HG03378 (cell line): ENCODE measurements around the gene GKN2.
"Not testable (repeated sequence)": the region's sequence is repeated elsewhere in the genome, so short reads cannot be mapped to it uniquely, and the experiment has no call there.

ENCODE experiments used
- ATAC-seq: cut with Tn5 transposase; IDR thresholded peaks from one replicate; pipeline ENCODE4 v1.9.1; 2021; ENCODE audit warnings: mild to moderate bottlenecking, moderate library complexity; ENCODE audit not compliant: unreplicated experiment

Gene GKN2

GRCh38 chr2:68964282-68964681 lies 11.6 kb upstream of the GKN2 start:
- no peak for ATAC-seq

GRCh38 chr2:68961380-68961779 lies 8.7 kb upstream of the GKN2 start:
- no peak for ATAC-seq

DNA sequence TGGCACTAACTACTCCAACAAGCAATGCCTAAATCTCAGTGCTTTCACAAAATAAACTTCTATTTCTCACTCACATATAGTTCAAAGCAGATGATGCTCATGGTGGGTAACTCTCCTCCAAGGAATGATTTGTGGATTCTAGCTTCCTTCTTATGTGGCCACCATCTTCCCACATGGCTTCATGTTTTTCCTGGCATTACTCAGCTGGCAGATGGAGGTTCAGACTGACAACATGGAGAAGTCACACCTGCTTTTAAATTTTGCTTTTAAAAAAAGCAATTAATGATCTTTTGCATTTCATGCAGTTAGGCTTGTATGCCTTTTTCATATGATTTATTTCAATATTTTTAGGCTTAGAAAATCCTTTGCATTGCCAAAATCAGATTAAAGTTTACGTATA lies 6.3 kb upstream of the GKN2 start:
- ATAC-seq = no peak

GRCh38 chr2:68955432-68955831 lies 2.7 kb upstream of the GKN2 start:
- not testable (repeated sequence) for ATAC-seq

DNA sequence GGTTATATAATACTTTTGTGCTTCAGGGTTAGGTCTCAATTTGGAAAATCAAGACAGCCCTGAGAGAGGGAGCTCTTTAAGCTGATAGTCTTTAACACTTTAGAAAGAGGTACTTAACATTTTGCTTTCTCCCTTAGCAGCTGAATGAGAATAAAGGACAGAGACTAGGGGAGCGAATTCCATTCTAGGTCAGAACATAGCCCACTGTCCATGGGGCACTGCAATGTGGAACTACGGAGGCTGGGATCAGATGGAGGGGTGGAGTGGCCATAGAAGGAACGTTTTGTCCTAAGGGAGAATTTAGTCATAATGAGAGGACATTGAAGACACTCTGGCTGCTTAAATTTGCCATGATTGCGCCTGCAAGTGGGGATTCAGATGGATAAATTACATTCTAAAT lies 794 bp downstream of the GKN2 start:
- no peak for ATAC-seq

DNA sequence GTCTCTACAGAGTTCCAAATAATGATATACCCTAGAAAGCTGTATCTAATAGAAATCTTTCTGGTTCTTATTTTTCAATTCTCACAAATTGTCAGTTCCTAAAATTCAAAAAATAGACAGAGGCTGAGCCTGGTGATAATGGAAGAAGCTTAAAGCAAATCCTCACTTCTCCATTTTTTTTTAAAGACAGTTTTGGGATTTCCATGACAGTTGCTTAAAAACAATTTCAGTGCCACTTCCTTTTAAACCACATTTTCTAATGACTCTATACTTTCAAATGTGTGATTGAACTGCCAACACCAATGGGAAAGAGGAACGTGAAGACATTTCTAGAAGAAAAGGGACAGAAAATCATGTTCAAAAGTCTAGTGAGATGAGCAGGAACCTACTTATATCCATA lies 4.0 kb downstream of the GKN2 start:
- ATAC-seq = no peak

DNA sequence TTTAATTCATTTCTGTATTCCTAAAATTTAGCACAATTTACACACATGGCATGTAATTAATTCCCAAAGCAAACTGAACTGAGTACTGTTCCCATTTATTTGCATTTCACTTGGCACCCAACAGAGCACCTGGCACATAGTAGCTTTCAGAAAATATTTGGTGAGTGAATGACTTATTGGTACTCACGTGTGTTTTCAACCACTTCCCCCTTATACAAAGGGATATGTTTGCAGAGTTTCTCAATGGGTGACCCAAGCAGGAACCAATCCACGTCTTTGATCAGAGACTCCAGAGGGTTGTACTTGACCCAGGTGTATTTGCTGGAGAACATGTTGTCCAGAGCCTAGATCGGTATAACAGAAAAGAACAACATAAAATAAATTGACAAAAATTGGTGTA lies 6.6 kb downstream of the GKN2 start:
- ATAC-seq = no peak

GRCh38 chr2:68943581-68944568 lies 8.8 kb downstream of the GKN2 start:
- ATAC-seq = no peak

GRCh38 chr2:68942827-68943226 lies 9.9 kb downstream of the GKN2 start:
- ATAC-seq = no peak

GRCh38 chr2:68940369-68940768 lies 12.3 kb downstream of the GKN2 start:
- ATAC-seq = no peak

DNA sequence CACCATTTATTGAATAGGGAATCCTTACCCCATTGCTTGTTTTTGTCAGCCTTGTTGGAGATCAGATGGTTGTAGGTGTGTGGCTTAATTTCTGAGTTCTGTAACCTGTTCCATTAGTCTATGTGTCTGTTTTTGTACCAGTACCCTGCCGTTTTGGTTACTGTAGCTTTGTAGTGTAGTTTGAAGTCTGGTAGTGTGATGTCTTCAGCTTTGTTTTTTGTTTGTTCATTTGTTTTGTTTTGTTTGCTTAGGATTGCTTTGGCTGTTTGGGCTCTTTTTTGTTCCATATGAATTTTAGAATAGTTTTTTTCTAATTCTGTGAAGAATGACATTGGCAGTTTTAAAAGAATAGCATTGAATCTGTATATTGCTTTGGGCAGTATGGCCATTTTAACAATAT lies 12.7 kb downstream of the GKN2 start:
- no peak for ATAC-seq

GRCh38 chr2:68938938-68939337 lies 13.8 kb downstream of the GKN2 start:
- ATAC-seq = no peak

DNA sequence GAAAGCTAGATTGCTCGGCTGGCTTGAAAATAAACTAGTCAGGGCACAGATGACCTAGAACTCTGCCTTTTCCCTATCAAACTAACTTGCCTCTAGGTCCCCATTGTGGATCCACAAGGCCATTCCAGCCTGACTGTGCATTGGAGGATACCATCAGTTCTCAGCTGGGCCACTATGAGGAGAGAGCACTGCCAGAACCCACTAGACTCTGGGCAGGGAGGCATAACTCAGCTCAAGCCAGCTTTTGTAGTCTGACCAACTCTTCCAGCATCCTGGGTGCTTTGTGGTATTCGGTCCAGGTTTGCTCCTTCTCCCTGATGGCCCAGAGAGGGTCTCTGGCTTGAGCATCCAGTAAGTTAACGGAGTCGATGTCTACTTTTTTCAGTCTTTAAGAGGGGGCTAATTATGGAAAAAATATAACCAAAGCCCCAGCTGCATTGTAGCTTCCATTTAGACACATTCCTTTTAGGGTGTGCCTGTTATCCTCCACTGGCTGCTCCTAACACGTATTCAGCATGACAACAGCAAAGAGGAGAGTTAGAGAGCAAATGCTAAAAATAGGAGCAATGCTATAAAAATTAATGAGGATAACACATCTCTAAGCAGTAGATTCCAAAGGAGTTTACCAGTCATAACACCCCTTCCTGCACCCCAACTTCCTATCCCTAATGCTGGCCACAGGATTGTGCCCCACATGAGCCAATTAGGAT lies 15.2 kb downstream of the GKN2 start:
- no peak for ATAC-seq

DNA sequence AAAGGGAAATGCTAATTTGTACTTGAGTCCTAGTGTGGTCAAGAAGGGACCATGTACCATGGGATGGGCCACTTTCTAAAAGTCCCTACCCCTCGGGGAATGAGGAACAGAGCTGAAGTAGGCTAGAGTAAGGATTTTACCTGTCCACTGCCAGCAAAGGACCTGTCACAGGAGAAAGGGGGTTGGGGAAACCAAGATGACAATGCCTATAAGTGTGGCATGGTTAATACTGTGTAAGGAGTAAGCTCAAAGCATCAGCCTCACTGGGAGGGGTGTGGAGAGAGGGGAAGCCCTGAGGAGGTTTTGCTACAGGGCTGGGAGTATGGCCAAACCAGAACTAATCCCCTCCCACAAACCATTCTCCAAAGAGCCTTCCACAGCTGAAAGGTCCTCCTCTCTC lies 15.8 kb downstream of the GKN2 start:
- ATAC-seq = no peak

DNA sequence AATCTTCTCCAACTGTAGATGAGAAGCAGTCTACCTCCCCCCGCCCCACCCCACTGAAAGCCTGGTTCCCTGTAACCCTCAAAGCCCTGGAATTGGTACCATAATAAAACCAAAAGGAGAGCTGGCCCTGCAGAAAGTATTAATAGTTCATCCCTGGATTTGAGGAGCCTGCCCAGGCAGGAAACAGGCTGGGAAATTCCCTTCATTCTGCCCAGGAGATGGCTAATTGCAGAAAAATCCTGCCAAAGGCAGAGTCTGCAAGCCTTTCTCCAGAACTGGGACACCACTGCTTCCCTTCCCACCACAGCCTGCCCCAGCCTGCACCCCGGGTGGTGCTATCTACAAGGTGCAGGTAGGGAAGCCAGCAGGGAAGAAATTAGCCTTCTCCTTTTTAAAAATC lies 16.3 kb downstream of the GKN2 start:
- ATAC-seq = no peak

DNA sequence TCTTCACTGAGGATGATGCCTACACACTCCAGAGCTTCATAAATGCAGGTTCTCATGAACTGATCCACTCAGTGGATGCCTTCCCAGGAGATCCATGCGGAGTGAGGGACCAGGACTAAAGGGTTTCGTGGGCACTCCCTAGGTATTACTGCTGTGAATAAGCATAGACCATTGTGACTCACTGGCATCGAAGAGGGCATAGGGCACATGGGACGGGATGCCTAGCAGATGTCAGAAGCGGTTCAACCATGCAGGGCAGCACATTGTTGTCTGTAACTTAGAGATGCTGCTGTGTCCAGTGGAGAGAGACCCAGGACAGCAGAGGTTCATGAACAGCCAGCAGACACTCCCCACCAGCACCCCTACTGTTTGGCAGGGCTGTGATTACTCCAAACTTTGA lies 17.2 kb downstream of the GKN2 start:
- ATAC-seq = no peak

GRCh38 chr2:68934021-68934420 lies 18.7 kb downstream of the GKN2 start:
- no peak for ATAC-seq

DNA sequence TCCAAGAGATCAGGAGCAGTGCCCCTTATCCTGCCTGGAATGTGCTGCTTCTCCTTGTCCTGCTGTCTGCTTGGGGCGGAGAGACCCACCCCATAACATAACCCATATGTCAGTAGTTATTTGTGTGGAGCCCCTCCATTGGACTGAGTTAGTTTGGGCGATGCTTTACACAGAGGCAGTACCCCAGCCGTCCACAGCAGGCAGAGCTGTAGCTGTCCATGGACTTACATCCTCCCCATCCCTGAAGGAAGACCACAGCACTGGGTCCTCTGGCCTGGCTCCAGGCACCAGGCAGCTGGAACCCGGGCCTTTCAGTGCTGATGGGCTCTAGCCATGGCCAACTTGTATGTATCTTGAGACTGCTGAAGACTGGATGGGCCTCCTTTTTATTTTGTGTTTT lies 20.3 kb downstream of the GKN2 start:
- no peak for ATAC-seq

- no peak for ATAC-seq
Measured at GRCh38 chr2:68931799-68932198, 20.9 kb downstream of the GKN2 start.

DNA sequence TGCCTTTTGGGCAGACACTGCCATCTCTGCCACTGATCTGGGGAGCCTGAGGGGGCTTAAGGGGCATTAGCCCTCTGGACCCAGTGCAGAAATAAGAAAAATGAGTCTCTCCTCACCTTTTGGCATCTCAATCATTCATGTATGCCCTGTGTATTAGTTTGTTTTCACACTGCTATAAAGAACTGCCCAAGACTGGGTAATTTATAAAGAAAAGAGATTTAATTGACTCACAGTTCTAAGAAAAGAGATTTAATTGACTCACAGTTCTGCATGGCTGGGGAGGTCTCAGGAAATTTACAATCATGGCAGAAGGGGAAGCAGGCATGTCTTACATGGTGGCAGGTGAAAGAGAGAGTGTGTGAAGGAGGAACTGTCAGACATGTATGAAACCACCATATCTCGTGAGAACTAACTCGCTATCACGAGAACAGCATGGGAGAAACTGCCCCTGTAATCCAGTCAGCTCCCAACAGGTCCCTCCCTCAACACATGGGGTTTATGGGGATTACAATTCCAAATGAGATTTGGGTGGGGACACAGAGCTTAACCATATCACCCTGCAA lies 21.5 kb downstream of the GKN2 start:
- ATAC-seq = no peak

DNA sequence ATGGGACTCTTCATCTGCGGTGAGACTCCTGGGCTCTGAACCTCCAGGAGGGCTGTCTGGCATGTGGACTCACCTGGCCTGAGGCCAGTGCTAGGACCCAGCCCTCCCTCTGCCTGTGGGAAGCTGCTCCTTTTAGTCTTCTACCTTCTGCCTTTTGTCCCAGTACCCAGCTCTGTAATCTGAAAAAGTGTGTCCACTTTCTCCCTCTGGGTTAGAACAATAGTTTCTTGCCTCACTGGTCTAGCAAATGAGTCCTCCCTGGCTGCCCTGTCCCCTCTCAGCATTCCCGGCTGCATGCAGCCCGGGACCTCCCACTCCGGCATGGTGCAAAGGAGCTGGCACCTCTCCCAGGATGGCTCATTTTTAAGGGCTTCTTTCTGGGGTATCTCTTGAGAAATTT lies 25.9 kb downstream of the GKN2 start:
- no peak for ATAC-seq
